GM23338 (cell line): ENCODE data around the gene TAF4B. TPM values are rescaled to one million over a fixed set of nuclear protein-coding genes. Genes with fewer than 3 reads are reported as not detected.

Source experiments
- ATAC-seq: fragments of 200-7000 bp; cut with Tn5 transposase; 3 replicates; pipeline ENCODE4 v1.9.1; 2020
- DNase-seq: peaks from one replicate; pipeline ENCODE4 v3.0.0-alpha.2; 2015; ENCODE audit warnings: low spot score
- H2AFZ ChIP-seq: fragments of 200-600 bp; sonication (generic); 2 replicates; pipeline ENCODE4 v1.8.0; 2016; ENCODE audit warnings: antibody characterized with exemption, mild to moderate bottlenecking, moderate library complexity
- H3F3A ChIP-seq: fragments of 200-600 bp; sonication (generic); replicated peaks from 2 replicates; pipeline ENCODE4 v1.8.0; 2017; ENCODE audit warnings: antibody characterized with exemption, mixed run types, low read depth
- H3K27ac ChIP-seq: fragments of 200-600 bp; sonication (generic); 2 replicates; pipeline ENCODE4 v1.6.1; 2016; ENCODE audit warnings: low read depth
- H3K27me3 ChIP-seq: fragments of 200-600 bp; sonication (generic); 2 replicates; pipeline ENCODE4 v1.8.0; 2016; ENCODE audit warnings: mild to moderate bottlenecking, mixed run types, moderate library complexity; ENCODE audit not compliant: insufficient read depth
- H3K36me3 ChIP-seq: fragments of 200-600 bp; sonication (generic); 2 replicates; pipeline ENCODE4 v1.8.0; 2016; ENCODE audit warnings: mild to moderate bottlenecking; ENCODE audit not compliant: insufficient read depth
- H3K4me1 ChIP-seq: fragments of 200-600 bp; sonication (generic); 2 replicates; pipeline ENCODE4 v1.8.0; 2016; ENCODE audit warnings: mild to moderate bottlenecking, moderate library complexity; ENCODE audit not compliant: insufficient read depth
- H3K4me2 ChIP-seq: fragments of 200-600 bp; sonication (generic); 2 replicates; pipeline ENCODE4 v1.7.1; 2017; ENCODE audit warnings: mixed run types
- H3K4me3 ChIP-seq: fragments of 200-600 bp; sonication (generic); 2 replicates; pipeline ENCODE4 v1.6.1; 2016; ENCODE audit warnings: mixed run types
- H3K79me2 ChIP-seq: fragments of 200-600 bp; sonication (generic); replicated peaks from 2 replicates; pipeline ENCODE4 v1.8.0; 2017; ENCODE audit warnings: mild to moderate bottlenecking; ENCODE audit not compliant: insufficient read depth
- H3K9me2 ChIP-seq: fragments of 200-600 bp; sonication (generic); 2 replicates; pipeline ENCODE4 v1.8.0; 2017; ENCODE audit not compliant: insufficient read depth
- H4K20me1 ChIP-seq: fragments of 200-600 bp; sonication (generic); replicated peaks from 2 replicates; pipeline ENCODE4 v1.8.0; 2017; ENCODE audit warnings: mild to moderate bottlenecking; ENCODE audit not compliant: insufficient read depth
- H3K27ac Mint-ChIP-seq: 2 replicates; pipeline ENCODE4 v1.8.0; 2020; ENCODE audit warnings: inconsistent platforms, mild to moderate bottlenecking, moderate library complexity, mixed read lengths
- H3K27me3 Mint-ChIP-seq: 3 replicates; pipeline ENCODE4 v1.8.0; 2022; ENCODE audit warnings: low read depth, mild to moderate bottlenecking, moderate library complexity, mixed read lengths, inconsistent platforms; ENCODE audit not compliant: insufficient read depth, poor library complexity
- H3K36me3 Mint-ChIP-seq: 3 replicates; pipeline ENCODE4 v1.8.0; 2021; ENCODE audit warnings: low read depth, mild to moderate bottlenecking, inconsistent platforms, moderate library complexity, mixed read lengths
- H3K4me1 Mint-ChIP-seq: 3 replicates; pipeline ENCODE4 v1.8.0; 2020; ENCODE audit warnings: mild to moderate bottlenecking, inconsistent platforms, mixed read lengths
- H3K4me3 Mint-ChIP-seq: 3 replicates; pipeline ENCODE4 v1.8.0; 2021; ENCODE audit warnings: moderate library complexity, mild to moderate bottlenecking, inconsistent platforms, mixed read lengths
- H3K9me3 Mint-ChIP-seq: 3 replicates; pipeline ENCODE4 v1.8.0; 2020; ENCODE audit warnings: moderate library complexity, mild to moderate bottlenecking, inconsistent platforms, mixed read lengths
- CREB1 ChIP-seq: fragments of 250-450 bp; sonication (Bioruptor Pico); IDR thresholded peaks from 2 replicates; pipeline ENCODE4 v1.5.0; 2020; ENCODE audit warnings: low read depth, mild to moderate bottlenecking, moderate library complexity
- EZH2 ChIP-seq: fragments of 200-600 bp; sonication (generic); IDR thresholded peaks from one replicate; pipeline ENCODE4 v1.8.0; 2017; ENCODE audit warnings: antibody characterized with exemption, mild to moderate bottlenecking, low read depth; ENCODE audit not compliant: unreplicated experiment
- EZH2phosphoT487 ChIP-seq: fragments of 200-600 bp; sonication (generic); IDR thresholded peaks from one replicate; pipeline ENCODE4 v1.8.1; 2018; ENCODE audit warnings: antibody characterized with exemption; ENCODE audit not compliant: unreplicated experiment
- JUNB ChIP-seq: IDR thresholded peaks from one replicate; pipeline ENCODE4 v1.6.1; 2016; ENCODE audit warnings: antibody characterized with exemption; ENCODE audit not compliant: unreplicated experiment
- NANOG ChIP-seq: IDR thresholded peaks from 2 replicates; pipeline ENCODE4 v1.6.1; 2016; ENCODE audit warnings: antibody characterized with exemption, borderline replicate concordance
- POLR2AphosphoS5 ChIP-seq: IDR thresholded peaks from 2 replicates; pipeline ENCODE4 v1.6.1; 2016; ENCODE audit warnings: antibody characterized with exemption, low read depth
- STAT1 ChIP-seq: IDR thresholded peaks from one replicate; pipeline ENCODE4 v1.6.1; 2016; ENCODE audit warnings: antibody characterized with exemption; ENCODE audit not compliant: unreplicated experiment
- ZNF114 ChIP-seq: fragments of 250-450 bp; sonication (Bioruptor Pico); IDR thresholded peaks from 2 replicates; pipeline ENCODE4 v1.5.0; 2020; ENCODE audit warnings: mild to moderate bottlenecking, moderate library complexity
- ZNF331 ChIP-seq: fragments of 250-450 bp; sonication (Bioruptor Pico); IDR thresholded peaks from 2 replicates; pipeline ENCODE4 v1.5.0; 2020; ENCODE audit warnings: low read depth, mild to moderate bottlenecking, moderate library complexity
- polyA plus RNA-seq: library from polyadenylated mRNA; unstranded; fragments of >200 nt; fragmentation: Nextera tagmentation; extraction: Ambion mirVana; gene quantifications from 2 replicates; pipeline ENCODE4 v1.2.1, GENCODE V29; 2016
- total RNA-seq: library from RNA; depleted of rRNA; stranded (reverse); fragments of >200 nt; shearing (Covaris generic); gene quantifications from 2 replicates; pipeline ENCODE4 v1.2.3, GENCODE V29; 2014
- TF ChIP-seq, protein P1 (sequence below): fragments of 250-450 bp; sonication (Bioruptor Pico); IDR thresholded peaks from 2 replicates; pipeline ENCODE4 v1.5.0; 2020; ENCODE audit warnings: mild to moderate bottlenecking, moderate library complexity
- TF ChIP-seq, protein P2 (sequence below): IDR thresholded peaks from one replicate; pipeline ENCODE4 v1.6.1; 2018; ENCODE audit warnings: antibody characterized with exemption; ENCODE audit not compliant: unreplicated experiment

Gene TAF4B
- total and polyA plus RNA-seq, 2 experiments from 2014 or later: 9.4 to 27.3 TPM

DNA sequence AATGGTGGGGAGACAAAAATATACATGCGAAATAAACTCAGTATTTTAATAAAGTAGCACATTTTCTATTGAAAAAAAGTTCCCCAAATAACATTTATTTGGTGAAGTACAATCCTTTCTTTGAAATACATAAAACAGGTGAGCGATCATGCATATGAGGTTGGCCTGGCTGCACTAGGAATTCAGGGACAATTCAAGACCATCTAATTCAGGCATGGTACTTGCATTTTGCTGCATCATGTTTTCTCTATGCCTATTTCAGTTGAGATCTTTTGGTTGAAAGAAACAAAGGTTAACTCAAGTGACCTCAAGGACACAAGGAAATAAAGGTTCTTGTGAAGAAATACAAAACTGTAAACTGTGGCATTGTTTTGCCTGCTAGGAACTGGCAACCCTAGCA lies 19.8 kb upstream of the TAF4B start:
- Mint-ChIP-seq H3K27me3 (peaks cover 3% of the 10 kb centered on the region), H3K4me3 (no peak overlapping the region), H3K9me3 (no peaks in the 10 kb centered on the region; the same call in 2 of the 3 replicates), H3K4me1 (no peaks in the 10 kb centered on the region), H3K27ac (no peak overlapping the region), H3K36me3 (no peaks in the 10 kb centered on the region; the same call in 2 of the 3 replicates)
- no peak for TF ChIP-seq NANOG
- no peak for TF ChIP-seq ZNF114
- H3K9me2 ChIP-seq: 0 out of 2 replicates have a peak, but pooled peaks cover 4% of the 10 kb centered on the region
- H3K36me3 ChIP-seq: no peaks in the 10 kb centered on the region; the same call in 1 of the 2 replicates
- no peaks in the 10 kb centered on the region for H3K4me1 ChIP-seq
- H3K4me2 ChIP-seq: no peak overlapping the region
- ATAC-seq (no peak), DNase-seq (no peak)
- no peaks in the 10 kb centered on the region for H3K79me2 ChIP-seq
- 0 out of 2 replicates have a peak overlapping the region, but pooled peaks have one; percentile 47 for H2AFZ ChIP-seq
- no peaks in the 10 kb centered on the region for H4K20me1 ChIP-seq
- no peaks in the 10 kb centered on the region for H3F3A ChIP-seq
- no peak overlapping the region for H3K27ac ChIP-seq
- H3K4me3 ChIP-seq: no peak overlapping the region
- no peaks in the 10 kb centered on the region for H3K27me3 ChIP-seq

DNA sequence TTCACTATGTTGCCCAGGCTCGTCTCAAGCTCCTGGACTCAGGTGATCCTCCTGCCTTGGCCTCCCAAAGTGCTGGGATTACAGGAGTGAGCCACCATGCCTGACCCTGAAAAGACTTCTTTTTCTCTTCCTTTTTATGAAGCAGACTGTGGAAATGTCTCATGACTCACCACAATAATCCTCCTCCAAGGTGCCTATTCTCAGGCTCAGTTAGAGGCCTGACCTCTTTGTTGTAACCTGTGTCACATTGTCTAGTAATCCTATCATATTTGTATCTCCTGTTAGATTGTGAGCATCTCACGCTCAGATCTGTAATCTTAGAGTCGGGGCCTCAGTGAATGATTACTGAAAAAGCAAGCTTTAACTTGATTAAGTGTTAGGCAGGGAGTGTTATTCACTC lies 18.3 kb upstream of the TAF4B start:
- H3K4me1 Mint-ChIP-seq: no peaks in the 10 kb centered on the region
- Histone ChIP-seq H3K4me2 (no peak overlapping the region), H4K20me1 (no peaks in the 10 kb centered on the region), H3K27ac (no peak overlapping the region), H2AFZ (no peak overlapping the region), H3F3A (no peaks in the 10 kb centered on the region), H3K27me3 (no peaks in the 10 kb centered on the region), H3K36me3 (no peaks in the 10 kb centered on the region), H3K9me2 (0 out of 2 replicates have a peak, but pooled peaks cover 4% of the 10 kb centered on the region), H3K4me1 (no peaks in the 10 kb centered on the region), H3K79me2 (no peaks in the 10 kb centered on the region), H3K4me3 (no peak overlapping the region)
- H3K27me3 Mint-ChIP-seq: peaks cover 3% of the 10 kb centered on the region
- H3K4me3 Mint-ChIP-seq: no peak overlapping the region
- H3K27ac Mint-ChIP-seq: no peak overlapping the region
- DNase-seq: no peak
- no peak for ATAC-seq
- H3K9me3 Mint-ChIP-seq: no peaks in the 10 kb centered on the region; the same call in 2 of the 3 replicates
- H3K36me3 Mint-ChIP-seq: no peaks in the 10 kb centered on the region
- TF ChIP-seq ZNF331: no peak
- TF ChIP-seq EZH2: no peak
- TF ChIP-seq ZNF114: no peak
- no peak for TF ChIP-seq POLR2AphosphoS5
- TF ChIP-seq EZH2phosphoT487: no peak
- no peak for TF ChIP-seq CREB1
- TF ChIP-seq NANOG: no peak
- TF ChIP-seq, protein P1, sequence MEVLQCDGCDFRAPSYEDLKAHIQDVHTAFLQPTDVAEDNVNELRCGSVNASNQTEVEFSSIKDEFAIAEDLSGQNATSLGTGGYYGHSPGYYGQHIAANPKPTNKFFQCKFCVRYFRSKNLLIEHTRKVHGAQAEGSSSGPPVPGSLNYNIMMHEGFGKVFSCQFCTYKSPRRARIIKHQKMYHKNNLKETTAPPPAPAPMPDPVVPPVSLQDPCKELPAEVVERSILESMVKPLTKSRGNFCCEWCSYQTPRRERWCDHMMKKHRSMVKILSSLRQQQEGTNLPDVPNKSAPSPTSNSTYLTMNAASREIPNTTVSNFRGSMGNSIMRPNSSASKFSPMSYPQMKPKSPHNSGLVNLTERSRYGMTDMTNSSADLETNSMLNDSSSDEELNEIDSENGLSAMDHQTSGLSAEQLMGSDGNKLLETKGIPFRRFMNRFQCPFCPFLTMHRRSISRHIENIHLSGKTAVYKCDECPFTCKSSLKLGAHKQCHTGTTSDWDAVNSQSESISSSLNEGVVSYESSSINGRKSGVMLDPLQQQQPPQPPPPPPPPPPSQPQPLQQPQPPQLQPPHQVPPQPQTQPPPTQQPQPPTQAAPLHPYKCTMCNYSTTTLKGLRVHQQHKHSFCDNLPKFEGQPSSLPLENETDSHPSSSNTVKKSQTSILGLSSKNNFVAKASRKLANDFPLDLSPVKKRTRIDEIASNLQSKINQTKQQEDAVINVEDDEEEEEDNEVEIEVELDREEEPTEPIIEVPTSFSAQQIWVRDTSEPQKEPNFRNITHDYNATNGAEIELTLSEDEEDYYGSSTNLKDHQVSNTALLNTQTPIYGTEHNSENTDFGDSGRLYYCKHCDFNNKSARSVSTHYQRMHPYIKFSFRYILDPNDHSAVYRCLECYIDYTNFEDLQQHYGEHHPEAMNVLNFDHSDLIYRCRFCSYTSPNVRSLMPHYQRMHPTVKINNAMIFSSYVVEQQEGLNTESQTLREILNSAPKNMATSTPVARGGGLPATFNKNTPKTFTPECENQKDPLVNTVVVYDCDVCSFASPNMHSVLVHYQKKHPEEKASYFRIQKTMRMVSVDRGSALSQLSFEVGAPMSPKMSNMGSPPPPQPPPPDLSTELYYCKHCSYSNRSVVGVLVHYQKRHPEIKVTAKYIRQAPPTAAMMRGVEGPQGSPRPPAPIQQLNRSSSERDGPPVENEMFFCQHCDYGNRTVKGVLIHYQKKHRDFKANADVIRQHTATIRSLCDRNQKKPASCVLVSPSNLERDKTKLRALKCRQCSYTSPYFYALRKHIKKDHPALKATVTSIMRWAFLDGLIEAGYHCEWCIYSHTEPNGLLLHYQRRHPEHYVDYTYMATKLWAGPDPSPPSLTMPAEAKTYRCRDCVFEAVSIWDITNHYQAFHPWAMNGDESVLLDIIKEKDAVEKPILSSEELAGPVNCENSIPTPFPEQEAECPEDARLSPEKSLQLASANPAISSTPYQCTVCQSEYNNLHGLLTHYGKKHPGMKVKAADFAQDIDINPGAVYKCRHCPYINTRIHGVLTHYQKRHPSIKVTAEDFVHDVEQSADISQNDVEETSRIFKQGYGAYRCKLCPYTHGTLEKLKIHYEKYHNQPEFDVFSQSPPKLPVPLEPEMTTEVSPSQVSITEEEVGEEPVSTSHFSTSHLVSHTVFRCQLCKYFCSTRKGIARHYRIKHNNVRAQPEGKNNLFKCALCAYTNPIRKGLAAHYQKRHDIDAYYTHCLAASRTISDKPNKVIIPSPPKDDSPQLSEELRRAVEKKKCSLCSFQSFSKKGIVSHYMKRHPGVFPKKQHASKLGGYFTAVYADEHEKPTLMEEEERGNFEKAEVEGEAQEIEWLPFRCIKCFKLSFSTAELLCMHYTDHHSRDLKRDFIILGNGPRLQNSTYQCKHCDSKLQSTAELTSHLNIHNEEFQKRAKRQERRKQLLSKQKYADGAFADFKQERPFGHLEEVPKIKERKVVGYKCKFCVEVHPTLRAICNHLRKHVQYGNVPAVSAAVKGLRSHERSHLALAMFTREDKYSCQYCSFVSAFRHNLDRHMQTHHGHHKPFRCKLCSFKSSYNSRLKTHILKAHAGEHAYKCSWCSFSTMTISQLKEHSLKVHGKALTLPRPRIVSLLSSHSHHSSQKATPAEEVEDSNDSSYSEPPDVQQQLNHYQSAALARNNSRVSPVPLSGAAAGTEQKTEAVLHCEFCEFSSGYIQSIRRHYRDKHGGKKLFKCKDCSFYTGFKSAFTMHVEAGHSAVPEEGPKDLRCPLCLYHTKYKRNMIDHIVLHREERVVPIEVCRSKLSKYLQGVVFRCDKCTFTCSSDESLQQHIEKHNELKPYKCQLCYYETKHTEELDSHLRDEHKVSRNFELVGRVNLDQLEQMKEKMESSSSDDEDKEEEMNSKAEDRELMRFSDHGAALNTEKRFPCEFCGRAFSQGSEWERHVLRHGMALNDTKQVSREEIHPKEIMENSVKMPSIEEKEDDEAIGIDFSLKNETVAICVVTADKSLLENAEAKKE (CRISPR knock-in tag): no peak
- TF ChIP-seq, protein P2, sequence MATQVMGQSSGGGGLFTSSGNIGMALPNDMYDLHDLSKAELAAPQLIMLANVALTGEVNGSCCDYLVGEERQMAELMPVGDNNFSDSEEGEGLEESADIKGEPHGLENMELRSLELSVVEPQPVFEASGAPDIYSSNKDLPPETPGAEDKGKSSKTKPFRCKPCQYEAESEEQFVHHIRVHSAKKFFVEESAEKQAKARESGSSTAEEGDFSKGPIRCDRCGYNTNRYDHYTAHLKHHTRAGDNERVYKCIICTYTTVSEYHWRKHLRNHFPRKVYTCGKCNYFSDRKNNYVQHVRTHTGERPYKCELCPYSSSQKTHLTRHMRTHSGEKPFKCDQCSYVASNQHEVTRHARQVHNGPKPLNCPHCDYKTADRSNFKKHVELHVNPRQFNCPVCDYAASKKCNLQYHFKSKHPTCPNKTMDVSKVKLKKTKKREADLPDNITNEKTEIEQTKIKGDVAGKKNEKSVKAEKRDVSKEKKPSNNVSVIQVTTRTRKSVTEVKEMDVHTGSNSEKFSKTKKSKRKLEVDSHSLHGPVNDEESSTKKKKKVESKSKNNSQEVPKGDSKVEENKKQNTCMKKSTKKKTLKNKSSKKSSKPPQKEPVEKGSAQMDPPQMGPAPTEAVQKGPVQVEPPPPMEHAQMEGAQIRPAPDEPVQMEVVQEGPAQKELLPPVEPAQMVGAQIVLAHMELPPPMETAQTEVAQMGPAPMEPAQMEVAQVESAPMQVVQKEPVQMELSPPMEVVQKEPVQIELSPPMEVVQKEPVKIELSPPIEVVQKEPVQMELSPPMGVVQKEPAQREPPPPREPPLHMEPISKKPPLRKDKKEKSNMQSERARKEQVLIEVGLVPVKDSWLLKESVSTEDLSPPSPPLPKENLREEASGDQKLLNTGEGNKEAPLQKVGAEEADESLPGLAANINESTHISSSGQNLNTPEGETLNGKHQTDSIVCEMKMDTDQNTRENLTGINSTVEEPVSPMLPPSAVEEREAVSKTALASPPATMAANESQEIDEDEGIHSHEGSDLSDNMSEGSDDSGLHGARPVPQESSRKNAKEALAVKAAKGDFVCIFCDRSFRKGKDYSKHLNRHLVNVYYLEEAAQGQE: no peak
- TF ChIP-seq STAT1: no peak
- no peak for TF ChIP-seq JUNB
